Cerebellar cortex (tissue), 1 donor: Measurements from ENCODE around the gene PPP1CB.
"Not testable (repeated sequence)": the region's sequence is repeated elsewhere in the genome, so short reads cannot be mapped to it uniquely, and the experiment has no call there.

ENCODE experiments used
- DNase-seq: peaks from one replicate; pipeline ENCODE4 v3.0.0-alpha.2; 2015; ENCODE audit warnings: low spot score

PPP1CB gene

GRCh38 chr2:28778392-28778791 is 26.8 kb downstream of the PPP1CB start:
- no peak for DNase-seq

- DNase-seq = no peak
Measured at GRCh38 chr2:28779001-28779400, 27.4 kb downstream of the PPP1CB start.

- no peak for DNase-seq
Measured at GRCh38 chr2:28780496-28780895, 28.9 kb downstream of the PPP1CB start.

GRCh38 chr2:28782423-28782822 is 30.8 kb downstream of the PPP1CB start:
- no peak for DNase-seq

GRCh38 chr2:28784570-28784969 is 32.9 kb downstream of the PPP1CB start:
- not testable (repeated sequence) for DNase-seq

GRCh38 chr2:28796620-28797019 is 45.0 kb downstream of the PPP1CB start:
- DNase-seq = no peak

- no peak for DNase-seq
Measured at GRCh38 chr2:28801726-28802125, 50.1 kb downstream of the PPP1CB start.

GRCh38 chr2:28802975-28803429 is 51.4 kb downstream of the PPP1CB start:
- no peak for DNase-seq

GRCh38 chr2:28809927-28810326 is 58.3 kb downstream of the PPP1CB start:
- DNase-seq = no peak

- DNase-seq = peak; percentile 38
Measured at GRCh38 chr2:28810384-28811285, 59.0 kb downstream of the PPP1CB start, which contains the start of gene SPDYA. SPDYA (plus strand) TSS chr2:28810834; CDS start chr2:28816015, 5,181 bp downstream.

GRCh38 chr2:28818053-28818452 is 66.4 kb downstream of the PPP1CB start:
- no peak for DNase-seq

- DNase-seq = peak; percentile 56
Measured at GRCh38 chr2:28821295-28821958, 69.8 kb downstream of the PPP1CB start.

GRCh38 chr2:28822036-28822435 is 70.4 kb downstream of the PPP1CB start:
- no peak for DNase-seq

GRCh38 chr2:28824207-28824606 is 72.6 kb downstream of the PPP1CB start:
- DNase-seq = no peak

GRCh38 chr2:28824870-28825269 is 73.2 kb downstream of the PPP1CB start:
- DNase-seq = no peak

GRCh38 chr2:28828382-28828781 is 76.8 kb downstream of the PPP1CB start:
- DNase-seq = no peak

- no peak for DNase-seq
Measured at GRCh38 chr2:28833740-28834470, 82.3 kb downstream of the PPP1CB start.

GRCh38 chr2:28835781-28836180 is 84.2 kb downstream of the PPP1CB start:
- no peak for DNase-seq

GRCh38 chr2:28838971-28839370 is 87.3 kb downstream of the PPP1CB start:
- DNase-seq = no peak

GRCh38 chr2:28842042-28842441 is 90.4 kb downstream of the PPP1CB start:
- DNase-seq = no peak
